A673 (cell line): ENCODE data around the gene C1orf50. TPM values are rescaled to one million over a fixed set of nuclear protein-coding genes. Genes with fewer than 3 reads are reported as not detected.

ENCODE experiments used
- BruUV-seq: library from RNA; stranded (reverse); fragments of 400-500 nt; replicated peaks from 2 replicates; lab custom pipeline; 2021; lab: Mats Ljungman, UMichigan
- CTCF ChIA-PET: fragments of 300-600 bp; sonication (Branson Sonifier 250); formaldehyde crosslinking; loops from one replicate; lab custom pipeline; 2022; ENCODE audit warnings: antibody characterized with exemption; lab: Charles Lee
- POLR2A ChIA-PET: fragments of 300-600 bp; sonication (Branson Sonifier 250); formaldehyde crosslinking; loops from one replicate; lab custom pipeline; 2022; ENCODE audit warnings: antibody characterized with exemption; ENCODE audit not compliant: low non-redundant PET; lab: Charles Lee
- DNase-seq: peaks from one replicate; pipeline ENCODE4 v3.0.0-alpha.2; 2015; ENCODE audit warnings: low spot score
- H3K27ac ChIP-seq: fragments of 200-600 bp; sonication (generic); 2 replicates; pipeline ENCODE4 v1.5.1; 2016; ENCODE audit warnings: mixed run types, low read depth, mild to moderate bottlenecking, mixed read lengths, antibody characterized with exemption, low read length; ENCODE audit not compliant: poor library complexity, severe bottlenecking
- H3K27me3 ChIP-seq: fragments of 200-600 bp; sonication (generic); replicated peaks from 2 replicates; pipeline ENCODE4 v1.6.1; 2017; ENCODE audit warnings: mixed run types, low read depth, mild to moderate bottlenecking, mixed read lengths, antibody characterized with exemption, low read length; ENCODE audit not compliant: insufficient read depth, poor library complexity
- H3K36me3 ChIP-seq: fragments of 200-600 bp; sonication (generic); 2 replicates; pipeline ENCODE4 v1.6.1; 2016; ENCODE audit warnings: mixed run types, mild to moderate bottlenecking, mixed read lengths, antibody characterized with exemption, low read length; ENCODE audit not compliant: insufficient read depth, poor library complexity, severe bottlenecking
- H3K4me1 ChIP-seq: fragments of 200-600 bp; sonication (generic); 2 replicates; pipeline ENCODE4 v1.6.1; 2017; ENCODE audit warnings: mixed run types, mild to moderate bottlenecking, mixed read lengths, antibody characterized with exemption, low read length; ENCODE audit not compliant: insufficient read depth, poor library complexity, severe bottlenecking
- H3K4me3 ChIP-seq: fragments of 200-600 bp; sonication (generic); 2 replicates; pipeline ENCODE4 v1.5.1; 2016; ENCODE audit warnings: low read depth, mixed run types, mild to moderate bottlenecking, mixed read lengths, low read length; ENCODE audit not compliant: poor library complexity, severe bottlenecking
- H3K9me3 ChIP-seq: fragments of 200-600 bp; sonication (generic); 2 replicates; pipeline ENCODE4 v1.6.1; 2016; ENCODE audit warnings: mixed run types, low read depth, mild to moderate bottlenecking, mixed read lengths, antibody characterized with exemption, low read length; ENCODE audit not compliant: poor library complexity, severe bottlenecking
- CTCF ChIP-seq: fragments of 300-800, 200-600 bp; sonication (generic); conservative IDR thresholded peaks from 2 replicates; pipeline ENCODE4 v1.5.1; 2017; ENCODE audit warnings: low read depth, mild to moderate bottlenecking, antibody characterized with exemption, low read length, moderate library complexity, mixed read lengths
- EZH2 ChIP-seq: fragments of 200-600 bp; sonication (generic); IDR thresholded peaks from 2 replicates; pipeline ENCODE4 v1.6.1; 2017; ENCODE audit warnings: borderline replicate concordance, low read depth, mild to moderate bottlenecking, mixed read lengths, antibody characterized with exemption, low read length; ENCODE audit not compliant: poor library complexity, severe bottlenecking
- intact Hi-C: fragments of 100-400 bp; cut with micrococcal nuclease; formaldehyde crosslinking; loops from one replicate; pipeline ENCODE4 v1.10.0; 2022; ENCODE audit not compliant: unreplicated experiment
- total RNA-seq: library from RNA; stranded (reverse); gene quantifications from 2 replicates; pipeline ENCODE4 v1.2.3, GENCODE V29; 2021

The C1orf50 gene
- total RNA-seq, 1 experiment from 2014 or later, result 13.1 TPM

- Histone ChIP-seq H3K4me1 (peaks cover 11% of the 10 kb centered on the region), H3K4me3 (no peak overlapping the region), H3K27me3 (no peaks in the 10 kb centered on the region), H3K27ac (no peak overlapping the region), H3K36me3 (no peaks in the 10 kb centered on the region), H3K9me3 (no peaks in the 10 kb centered on the region)
- intact Hi-C loops, result no loop called here
- ChIA-PET POLR2A (no interaction called here), CTCF (no interaction called here)
- BruUV-seq, result no TSS peak
- no peak for TF ChIP-seq EZH2
- TF ChIP-seq CTCF, result no peak
- no peak for DNase-seq
These were observed 30.9 kb upstream of the C1orf50 start for GRCh38 chr1:42736152-42736551.

GRCh38 chr1:42736571-42737200 is 30.4 kb upstream of the C1orf50 start:
- BruUV-seq, result no TSS peak
- Histone ChIP-seq H3K4me1 (peaks cover 11% of the 10 kb centered on the region), H3K9me3 (no peaks in the 10 kb centered on the region), H3K4me3 (no peak overlapping the region), H3K27me3 (no peaks in the 10 kb centered on the region), H3K27ac (no peak overlapping the region), H3K36me3 (no peaks in the 10 kb centered on the region)
- TF ChIP-seq CTCF (no peak), EZH2 (no peak)
- intact Hi-C loops, result no loop called here
- no peak for DNase-seq
- POLR2A ChIA-PET, result no interaction called here
- CTCF ChIA-PET, result no interaction called here

GRCh38 chr1:42737257-42737656 is 29.8 kb upstream of the C1orf50 start:
- no peaks in the 10 kb centered on the region for H3K27me3 ChIP-seq
- TF ChIP-seq CTCF, result 0 out of 2 replicates have a peak, but pooled peaks have one; percentile 13
- no peak for TF ChIP-seq EZH2
- H3K27ac ChIP-seq, result no peak overlapping the region
- ChIA-PET CTCF (no interaction called here), POLR2A (no interaction called here)
- H3K9me3 ChIP-seq, result no peaks in the 10 kb centered on the region
- peaks cover 11% of the 10 kb centered on the region for H3K4me1 ChIP-seq
- DNase-seq, result no peak
- intact Hi-C loops, result no loop called here
- no peak overlapping the region for H3K4me3 ChIP-seq
- BruUV-seq, result no TSS peak
- no peaks in the 10 kb centered on the region for H3K36me3 ChIP-seq
